Stimulated activated CD8-positive, alpha-beta memory T cell treated with anti-CD3 and anti-CD28 coated beads, Interleukin-4, amount 100 ng/mL, for 1 hour (primary cell): ENCODE measurements around the gene CNNM3.
"Not testable (repeated sequence)": the region's sequence is repeated elsewhere in the genome, so short reads cannot be mapped to it uniquely, and the experiment has no call there.

Experiments
- DNase-seq, 2 donors: peaks; one replicate each; pipeline ENCODE4 v3.0.0-alpha.2; 2020; ENCODE audit warnings: low read depth in 2 of 2, low spot score in 1 of 2

The CNNM3 gene

DNA sequence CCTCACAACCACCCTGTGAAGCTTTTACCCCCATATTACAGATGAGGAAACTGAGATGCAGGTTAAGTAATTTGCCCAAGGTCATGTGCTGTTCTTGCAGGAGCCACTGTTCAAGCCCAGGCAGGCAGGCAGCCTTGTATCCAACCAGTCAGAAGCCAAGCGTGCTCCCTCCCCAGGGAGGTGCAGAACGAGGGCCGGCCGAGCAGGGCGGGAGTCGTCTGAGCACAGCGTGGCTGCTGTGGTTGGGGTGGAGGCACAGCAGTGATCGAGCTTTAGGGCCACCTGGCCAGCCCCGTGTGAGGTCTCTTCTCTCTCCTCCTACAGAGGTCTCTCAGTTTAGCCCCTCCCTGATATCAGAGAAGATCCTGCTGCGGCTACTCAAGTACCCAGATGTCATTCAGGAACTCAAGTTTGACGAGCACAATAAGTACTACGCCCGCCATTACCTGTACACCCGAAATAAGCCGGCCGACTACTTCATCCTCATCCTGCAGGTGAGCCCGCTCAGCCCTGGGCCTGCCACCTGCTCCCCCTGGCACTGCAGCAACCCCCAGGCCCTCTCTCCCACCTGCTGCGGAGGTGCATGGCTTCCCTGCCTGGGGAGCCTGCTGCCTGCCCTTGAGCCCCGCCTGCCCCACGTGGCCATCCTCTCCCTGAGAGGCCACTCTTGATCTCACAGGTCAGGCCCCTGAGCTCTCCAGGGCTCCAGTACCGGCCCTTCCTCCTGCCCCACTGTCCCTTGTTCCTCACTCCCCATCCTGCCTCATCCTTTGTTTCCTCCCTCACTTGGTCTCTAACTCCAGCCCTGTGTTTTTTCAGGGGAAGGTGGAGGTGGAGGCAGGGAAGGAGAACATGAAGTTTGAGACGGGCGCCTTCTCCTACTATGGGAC lies 17.1 kb upstream of the CNNM3 start:
- DNase-seq, result no peak

DNA sequence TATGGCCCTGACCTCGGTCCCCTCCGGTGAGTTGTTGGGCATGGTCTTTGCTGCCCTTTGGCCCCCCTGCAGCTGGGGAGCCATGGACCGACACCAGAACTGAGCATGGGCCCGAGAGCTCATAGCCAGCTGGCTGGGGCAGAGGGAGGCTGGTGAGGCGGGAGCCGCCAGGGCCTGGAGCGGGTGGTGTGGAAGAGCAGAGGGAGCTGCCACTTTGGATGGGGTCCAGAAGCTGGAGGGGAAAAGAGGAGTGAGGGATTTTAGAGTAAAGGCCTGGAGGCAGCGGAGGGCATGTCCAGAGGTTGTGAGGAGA lies 16.5 kb upstream of the CNNM3 start:
- DNase-seq, result no peak

DNA sequence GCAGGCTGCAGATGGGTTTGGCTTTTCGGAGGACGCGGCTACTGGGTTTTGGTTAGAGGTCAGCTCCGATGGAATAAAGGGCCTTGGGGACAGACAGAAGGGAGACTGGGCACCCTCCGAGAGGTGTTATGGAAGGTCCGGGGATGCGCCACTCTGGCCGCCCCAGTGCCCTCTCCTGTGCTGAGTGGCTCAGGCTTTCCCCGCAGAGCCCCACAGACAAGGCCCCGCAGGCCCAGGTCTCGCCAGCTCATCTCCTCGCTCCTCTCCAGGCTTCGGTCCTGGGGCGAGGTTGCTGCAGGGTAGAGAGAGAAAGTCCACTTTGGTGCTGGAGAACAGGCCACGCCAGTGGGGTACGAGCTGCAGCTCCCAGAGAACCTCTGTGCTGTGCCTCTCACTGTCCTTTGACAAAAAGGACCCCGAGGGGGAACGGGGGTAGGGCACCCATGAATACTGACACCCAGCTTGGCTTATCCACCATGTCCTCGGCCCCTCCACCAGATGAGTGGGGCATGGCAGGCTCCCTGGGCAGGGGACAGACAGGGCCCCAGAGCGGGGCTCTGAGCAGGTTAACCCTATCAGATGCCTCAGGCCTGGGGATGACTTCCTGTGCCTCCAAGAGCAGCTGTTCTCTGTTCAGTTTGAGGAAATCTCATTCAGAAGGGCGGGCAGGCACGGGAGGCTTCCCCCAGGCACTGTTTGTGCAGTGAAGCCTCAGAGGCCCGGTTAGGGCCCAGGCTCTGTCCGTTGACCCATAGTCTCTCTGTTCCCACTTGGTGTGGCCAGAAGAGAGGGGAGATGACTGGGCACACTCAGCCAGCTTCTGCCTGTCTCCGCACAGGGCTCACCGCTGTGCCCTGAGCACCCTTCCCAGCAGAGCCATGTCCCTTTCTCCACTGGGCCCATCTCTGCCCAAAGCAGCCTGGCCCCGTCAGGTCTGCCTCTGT lies 15.7 kb upstream of the CNNM3 start:
- no peak for DNase-seq

DNA sequence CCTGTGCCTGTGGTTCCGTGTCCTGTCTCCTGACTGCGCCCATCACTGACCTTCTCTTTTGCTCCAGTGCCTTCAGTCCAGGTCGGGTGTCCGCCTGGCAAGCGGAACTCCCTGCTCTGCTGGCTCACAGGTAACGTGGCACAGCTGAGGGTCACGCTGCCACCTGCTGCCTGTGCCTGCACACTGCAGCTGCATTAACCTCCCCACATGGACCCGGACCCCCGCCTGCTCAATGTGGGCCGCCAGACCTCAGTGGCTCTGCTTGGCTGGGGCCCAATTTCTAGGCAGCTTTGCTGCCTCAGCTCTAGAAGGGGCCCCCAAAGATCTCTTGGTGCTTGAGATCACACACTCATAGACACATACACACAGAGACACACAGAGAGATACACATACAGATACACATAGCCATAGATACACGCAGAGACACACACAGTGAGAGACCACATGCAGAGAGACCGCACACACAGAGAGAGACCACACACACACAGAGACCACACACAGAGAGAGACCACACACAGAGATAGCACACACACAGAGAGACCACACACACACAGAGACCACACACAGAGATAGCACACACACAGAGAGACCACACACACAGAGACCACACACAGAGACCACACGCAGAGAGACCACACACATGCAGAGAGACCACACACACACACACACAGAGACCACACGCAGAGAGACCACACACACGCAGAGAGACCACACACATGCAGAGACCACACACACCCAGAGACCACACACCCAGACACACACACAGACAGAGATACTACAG lies 14.9 kb upstream of the CNNM3 start:
- peak; percentile 43 to 47 for DNase-seq

DNA sequence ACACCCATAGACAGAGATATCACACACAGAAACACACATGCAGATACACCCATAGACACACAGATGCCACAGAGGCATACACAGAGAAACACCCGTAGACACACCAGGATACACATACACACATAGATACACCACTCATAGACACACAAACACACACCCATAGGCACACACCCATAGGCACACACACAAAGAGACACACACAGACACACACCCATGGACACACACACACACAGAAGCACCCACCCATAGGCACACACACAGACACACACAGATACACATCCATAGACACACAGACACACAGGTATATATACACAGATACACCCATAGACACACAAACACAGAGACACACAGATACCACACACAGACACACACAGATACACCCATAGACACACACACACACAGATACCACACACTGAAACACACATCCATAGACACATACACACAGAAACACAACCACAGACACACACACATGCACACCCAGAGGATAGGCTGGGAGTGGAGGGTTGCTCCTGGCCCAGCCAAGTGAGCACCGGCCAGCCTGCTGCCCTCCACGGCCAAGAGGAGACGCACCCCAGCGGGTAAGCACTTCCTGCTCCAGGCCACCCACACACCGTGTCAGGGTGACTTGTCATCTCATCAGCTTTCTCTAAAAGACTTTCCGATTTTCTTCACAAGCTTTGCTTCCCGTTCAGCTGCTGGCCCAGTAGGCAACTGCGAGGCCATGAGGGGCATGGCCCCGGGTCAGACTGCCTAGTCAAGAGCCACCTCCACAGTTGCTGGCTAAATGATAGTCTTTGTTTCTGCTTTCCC lies 14.1 kb upstream of the CNNM3 start:
- no peak for DNase-seq

DNA sequence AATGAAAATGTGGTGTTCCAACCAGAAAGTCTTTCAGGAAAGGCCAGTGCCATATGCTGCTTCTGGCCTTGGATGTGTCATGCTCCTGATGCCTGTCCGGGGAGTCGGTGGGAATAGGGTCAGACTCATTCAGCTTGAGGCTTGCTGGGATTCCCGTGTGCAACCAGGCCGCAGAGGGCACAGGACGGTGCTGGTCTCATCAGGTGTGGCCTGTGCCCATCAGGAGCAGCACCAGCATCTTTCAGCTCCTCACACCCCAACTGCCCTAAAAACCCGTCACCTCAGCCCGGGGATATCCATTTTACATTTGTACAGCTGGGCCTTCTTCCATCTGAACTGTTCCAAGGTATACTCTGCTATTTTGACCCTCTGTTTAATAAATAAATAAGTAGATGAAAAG lies 13.3 kb upstream of the CNNM3 start:
- DNase-seq, result no peak

DNA sequence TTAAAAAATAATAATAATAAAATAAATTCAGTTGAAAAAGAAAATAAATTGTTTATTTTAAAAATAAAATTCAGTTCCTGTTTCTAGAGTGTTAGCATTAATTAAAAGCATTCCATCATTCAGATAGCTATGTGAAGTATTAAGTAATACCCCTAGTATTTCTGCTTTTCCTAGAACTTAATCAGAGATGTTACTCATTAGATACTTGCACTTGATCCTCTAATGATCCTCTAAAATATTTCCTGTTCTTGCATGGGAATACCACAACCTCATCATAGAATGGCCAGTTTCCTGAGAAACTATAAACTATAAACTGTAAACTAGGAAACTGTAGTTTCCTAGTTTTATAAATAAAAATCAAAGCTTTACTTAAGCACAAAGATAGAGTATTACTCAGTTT lies 11.1 kb upstream of the CNNM3 start:
- DNase-seq, result no peak

DNA sequence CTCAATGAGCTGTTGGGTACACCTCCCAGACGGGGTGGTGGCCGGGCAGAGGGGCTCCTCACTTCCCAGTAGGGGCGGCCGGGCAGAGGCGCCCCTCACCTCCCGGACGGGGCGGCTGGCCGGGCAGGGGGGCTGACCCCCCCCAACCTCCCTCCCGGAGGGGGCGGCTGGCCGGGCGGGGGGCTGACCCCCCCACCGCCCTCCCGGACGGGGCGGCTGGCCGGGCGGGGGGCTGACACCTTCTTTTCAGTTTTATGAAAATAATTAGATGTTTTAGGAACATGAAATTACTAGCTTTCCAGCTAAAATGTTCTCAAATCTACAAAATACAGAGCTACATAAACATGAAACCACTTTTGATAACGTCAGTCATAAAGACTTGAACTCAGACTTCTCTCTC lies 10.1 kb upstream of the CNNM3 start:
- not testable (repeated sequence) for DNase-seq

DNA sequence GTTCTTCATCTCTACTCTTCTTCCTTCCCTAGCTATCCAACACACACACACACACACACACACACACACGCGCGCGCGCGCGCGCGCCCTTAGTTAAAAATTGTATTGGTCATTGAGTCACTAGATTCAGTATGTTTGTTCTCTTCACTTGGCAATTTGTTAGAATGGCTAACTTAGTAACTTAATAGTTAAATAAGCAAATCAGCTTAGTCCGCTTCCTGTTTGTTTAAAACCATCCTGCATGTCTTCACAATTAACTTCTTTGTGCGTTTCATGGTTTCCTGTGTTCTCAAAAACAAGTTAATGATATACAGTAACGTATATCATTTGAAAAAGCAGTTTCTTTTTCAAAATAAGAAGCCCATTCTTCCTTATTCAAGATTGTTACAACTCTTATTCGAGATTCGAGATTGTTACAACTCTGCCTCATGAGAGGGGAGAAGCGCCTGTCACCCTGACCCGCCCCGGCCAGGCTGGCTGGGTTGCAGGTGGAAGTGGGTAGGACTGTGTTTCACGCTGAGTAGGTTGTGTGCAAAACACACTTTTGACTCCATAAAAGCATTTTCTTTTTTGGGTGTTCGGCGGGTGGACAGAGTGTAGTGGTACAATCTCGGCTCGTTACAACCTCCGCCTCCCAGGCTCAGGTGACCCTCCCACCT lies 9.5 kb upstream of the CNNM3 start:
- no peak for DNase-seq

DNA sequence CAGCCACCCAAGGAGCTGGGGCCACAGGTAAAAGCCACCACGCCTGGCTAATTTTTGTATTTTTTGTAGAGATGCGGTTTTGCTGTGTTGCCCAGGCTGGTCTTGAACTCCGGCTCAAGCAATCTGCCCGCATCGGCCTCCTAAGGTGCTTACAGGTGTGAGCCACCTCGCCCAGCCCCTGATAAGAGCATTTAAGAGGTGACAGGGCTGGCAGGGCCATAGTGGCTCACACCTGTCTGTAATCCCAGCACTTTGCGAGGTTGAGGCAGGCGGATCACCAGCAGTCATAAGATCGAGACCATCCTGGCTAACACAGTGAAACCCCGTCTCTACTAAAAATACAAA lies 9.0 kb upstream of the CNNM3 start:
- no peak for DNase-seq

DNA sequence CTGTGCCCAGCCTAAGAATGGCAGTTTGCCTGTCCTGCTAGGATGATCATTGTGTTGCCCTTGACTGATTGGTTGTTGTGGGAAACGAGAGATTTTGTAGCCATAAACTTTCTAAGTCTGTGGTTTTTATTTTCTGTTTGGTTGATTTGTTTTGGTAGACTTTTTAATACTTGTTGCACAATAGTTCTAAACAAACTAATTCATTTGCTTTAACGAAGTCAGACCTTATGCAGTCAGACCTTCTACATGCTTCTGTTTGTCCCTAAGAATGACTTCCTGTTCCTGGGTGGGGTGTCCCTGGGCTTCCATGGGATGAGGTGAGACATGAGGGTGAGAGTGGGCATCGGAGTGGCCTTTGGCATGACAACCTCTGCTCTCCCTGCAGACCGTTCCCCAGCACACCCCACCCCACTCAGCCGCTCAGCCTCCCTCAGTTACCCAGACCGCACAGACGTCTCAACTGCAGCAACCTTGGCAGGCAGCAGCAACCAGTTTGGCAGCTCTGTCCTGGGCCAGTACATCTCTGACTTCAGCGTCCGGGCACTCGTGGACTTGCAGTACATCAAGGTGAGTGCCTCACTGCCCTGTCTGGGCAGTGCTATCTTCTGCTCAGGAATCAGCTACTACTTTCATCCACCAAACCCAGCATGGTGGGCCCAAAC lies 7.8 kb upstream of the CNNM3 start:
- DNase-seq, result no peak

DNA sequence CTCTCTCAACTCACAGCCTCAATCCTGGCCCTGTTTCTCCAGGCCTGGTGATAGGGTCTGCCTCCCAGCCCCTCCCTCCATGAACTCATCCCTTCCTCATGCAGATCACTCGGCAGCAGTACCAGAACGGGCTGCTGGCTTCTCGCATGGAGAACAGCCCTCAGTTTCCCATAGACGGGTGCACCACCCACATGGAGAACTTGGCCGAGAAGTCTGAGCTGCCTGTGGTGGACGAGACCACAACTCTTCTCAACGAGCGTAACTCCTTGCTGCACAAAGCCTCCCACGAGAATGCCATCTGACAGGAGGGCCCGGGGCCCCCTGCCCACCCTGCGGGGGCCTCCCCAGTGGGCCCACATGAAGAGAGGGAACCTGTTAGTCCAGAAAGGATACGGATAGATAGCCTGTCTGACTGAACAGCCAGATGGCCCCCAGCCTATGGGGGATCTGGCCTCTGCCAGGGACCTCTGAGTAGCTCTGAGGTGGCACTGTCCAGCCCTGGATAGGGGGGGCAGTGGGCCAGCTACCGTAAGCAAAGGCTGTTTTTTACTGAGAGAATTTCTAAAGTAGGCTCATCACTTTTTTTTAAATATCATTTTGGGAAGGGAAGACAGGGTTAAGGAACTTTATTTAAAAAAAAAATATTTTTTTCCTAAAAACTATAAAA lies 6.7 kb upstream of the CNNM3 start:
- no peak for DNase-seq

DNA sequence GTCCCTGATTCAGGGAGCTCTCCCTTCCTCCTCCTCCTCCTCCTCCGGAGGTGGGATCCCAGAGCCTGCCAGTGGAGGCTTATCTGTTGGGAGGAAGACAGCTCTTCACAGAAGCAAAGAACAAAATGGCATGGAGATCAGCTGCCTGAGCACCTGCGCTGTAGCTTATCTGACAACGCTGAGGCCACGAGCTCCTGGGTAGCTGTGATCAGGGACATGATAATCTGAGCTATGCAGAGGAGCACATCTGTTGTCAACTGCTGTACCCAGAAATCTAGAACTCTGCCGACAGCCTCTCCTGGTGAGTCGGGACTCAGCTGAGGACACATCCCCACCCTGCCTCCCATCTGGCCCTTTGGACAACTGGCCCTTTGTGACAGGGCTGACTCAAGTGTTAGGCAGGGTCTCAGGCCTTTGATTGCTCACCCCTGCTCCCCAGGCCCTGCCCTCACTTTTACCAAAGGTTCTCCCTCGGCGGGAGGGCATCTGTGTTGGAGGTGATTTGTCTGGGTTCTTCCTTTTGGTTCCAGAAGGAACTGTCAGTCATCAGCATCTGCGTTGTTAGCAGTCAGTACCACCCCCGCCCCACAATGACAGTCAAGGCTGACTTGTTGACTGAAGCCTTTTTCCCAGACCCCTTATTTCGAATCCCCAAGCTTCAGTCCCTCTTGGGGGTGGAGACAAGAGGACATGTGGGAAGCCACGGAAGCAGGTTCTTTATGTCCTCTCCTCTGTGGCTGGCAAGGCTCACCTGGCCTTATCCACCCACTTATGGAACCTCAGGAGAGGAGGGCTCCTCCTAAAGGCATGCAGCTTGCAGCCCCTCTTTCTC lies 5.9 kb upstream of the CNNM3 start:
- no peak for DNase-seq

DNA sequence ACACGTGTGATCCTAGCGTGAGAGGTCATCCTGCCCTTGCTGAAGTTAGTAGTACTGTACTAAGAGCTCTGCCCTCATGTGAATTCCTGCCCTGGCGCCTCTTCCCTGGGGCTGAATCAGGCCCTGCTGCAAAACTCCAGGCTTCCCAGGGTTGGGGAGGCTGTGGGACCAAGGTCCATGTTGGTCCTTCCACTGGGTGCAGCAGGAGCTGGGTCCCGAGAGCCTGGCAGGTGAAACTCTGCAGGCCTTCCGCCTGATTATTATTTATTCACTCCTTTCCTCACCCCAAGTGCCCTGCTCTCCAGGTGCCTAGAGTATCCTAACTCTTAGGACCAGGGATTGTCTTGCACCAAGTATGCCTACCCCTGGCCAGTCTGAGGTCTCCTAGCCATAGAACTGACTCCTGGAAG lies 5.3 kb upstream of the CNNM3 start:
- DNase-seq, result no peak

DNA sequence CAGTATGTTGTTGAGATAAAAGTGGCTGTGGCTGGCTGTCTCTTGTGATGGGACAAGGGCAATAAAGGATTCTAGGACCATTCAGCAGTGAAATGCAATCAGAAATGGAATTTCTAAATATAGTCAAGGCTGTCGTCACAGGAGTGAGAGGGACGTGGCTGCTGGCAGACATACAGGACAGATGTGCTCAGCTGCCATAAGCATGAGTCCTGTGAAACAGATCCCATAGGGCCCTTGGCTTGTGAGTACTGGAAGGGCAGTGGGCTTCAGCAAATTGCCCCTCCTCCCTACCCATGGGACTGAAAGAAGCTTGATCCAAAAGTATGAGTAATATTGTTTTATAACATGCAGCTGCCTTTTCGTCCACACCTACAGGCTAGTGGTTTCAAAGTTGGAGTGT lies 4.2 kb upstream of the CNNM3 start:
- DNase-seq, result no peak

DNA sequence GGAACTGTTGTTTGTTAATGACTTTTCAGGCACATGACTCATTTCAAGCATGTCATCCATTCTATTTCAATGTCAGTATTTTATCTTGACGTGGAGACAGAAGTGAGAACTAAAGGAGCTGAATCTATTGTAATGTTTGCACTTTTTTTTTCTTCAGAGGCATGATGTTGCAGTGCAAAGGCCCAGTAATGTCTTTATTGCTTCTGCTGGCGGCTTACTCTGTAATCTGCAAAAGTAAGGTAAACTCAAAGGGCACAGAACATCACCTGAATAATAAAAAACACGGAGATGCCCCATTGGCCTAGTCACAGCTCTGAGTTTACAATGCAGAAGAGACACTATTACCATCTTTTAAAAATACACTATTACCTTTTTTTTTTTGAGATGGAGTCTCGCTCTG lies 2.4 kb upstream of the CNNM3 start:
- no peak for DNase-seq

DNA sequence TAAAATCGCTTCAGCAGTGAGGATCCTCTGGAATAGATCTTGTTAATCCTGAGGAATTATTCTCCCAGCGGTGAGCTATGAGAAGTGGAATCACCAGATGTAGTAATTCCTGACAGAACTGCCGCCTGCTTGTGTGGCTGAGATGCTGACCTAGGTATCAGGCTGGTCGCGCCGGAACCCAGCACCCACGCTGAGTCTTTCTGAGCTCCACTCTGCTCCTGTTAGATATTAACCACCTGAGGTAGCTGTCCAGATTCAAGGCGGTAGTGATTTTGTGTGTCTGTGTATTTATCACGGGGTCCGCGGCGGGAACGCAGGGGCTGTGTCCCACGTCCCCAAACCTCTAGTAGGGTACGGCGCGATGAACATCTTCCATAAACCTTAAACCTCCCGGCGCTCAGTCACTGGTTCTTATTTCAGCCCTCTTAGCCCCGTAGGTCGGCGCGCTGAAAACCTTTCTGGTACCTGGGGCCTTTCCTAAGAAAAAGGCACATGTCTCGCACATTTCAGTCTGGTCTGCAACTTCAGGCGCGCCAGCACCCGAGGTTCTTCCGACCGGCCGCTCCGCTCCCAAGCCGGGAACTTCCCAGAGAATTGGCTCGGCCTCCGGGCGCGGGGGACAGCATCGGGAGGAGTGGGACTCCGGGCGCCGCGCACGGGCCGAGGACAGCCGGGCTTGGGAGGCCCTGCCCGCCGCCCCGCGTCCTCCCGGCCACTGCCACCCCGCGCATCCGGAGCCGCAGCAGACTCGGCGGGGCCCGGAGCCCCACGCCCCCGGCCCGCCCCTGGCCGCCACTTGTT lies 542 bp upstream of the CNNM3 start:
- no peak for DNase-seq
